HG03378 (cell line): ENCODE measurements around the gene FPR3.
"Not testable (repeated sequence)": the region's sequence is repeated elsewhere in the genome, so short reads cannot be mapped to it uniquely, and the experiment has no call there.

Experiments
- ATAC-seq: cut with Tn5 transposase; IDR thresholded peaks from one replicate; pipeline ENCODE4 v1.9.1; 2021; ENCODE audit warnings: mild to moderate bottlenecking, moderate library complexity; ENCODE audit not compliant: unreplicated experiment

FPR3 gene, protein sequence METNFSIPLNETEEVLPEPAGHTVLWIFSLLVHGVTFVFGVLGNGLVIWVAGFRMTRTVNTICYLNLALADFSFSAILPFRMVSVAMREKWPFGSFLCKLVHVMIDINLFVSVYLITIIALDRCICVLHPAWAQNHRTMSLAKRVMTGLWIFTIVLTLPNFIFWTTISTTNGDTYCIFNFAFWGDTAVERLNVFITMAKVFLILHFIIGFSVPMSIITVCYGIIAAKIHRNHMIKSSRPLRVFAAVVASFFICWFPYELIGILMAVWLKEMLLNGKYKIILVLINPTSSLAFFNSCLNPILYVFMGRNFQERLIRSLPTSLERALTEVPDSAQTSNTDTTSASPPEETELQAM

GRCh38 chr19:51794885-51795490, at the start of gene FPR3:
TSS of gene FPR3 (plus strand) at chr19:51795157. CDS start at chr19:51823749, 28,592 bp downstream.
- ATAC-seq: no peak

- no peak for ATAC-seq
Measured at GRCh38 chr19:51746731-51747130, 48.2 kb upstream of the FPR3 start.

DNA sequence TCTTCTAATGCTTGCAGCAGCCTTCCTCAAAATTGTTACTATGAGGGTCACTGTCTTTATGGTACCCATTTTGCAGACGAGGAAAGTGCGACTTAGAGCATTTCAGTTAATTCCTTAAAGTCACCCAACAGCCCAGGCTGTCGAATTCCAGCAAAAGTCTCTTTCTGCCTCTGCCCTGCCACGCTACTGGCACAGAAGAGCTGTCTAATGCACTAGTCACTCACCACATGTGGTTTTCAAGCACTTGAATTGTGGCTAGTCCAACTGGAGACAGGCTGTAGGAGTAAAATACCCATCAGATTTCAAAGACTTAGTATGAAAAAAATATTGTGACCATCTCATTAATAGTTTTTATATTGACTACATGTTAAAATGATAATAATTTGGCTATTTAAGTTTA, 45.0 kb upstream of the FPR3 start:
- ATAC-seq: no peak

DNA sequence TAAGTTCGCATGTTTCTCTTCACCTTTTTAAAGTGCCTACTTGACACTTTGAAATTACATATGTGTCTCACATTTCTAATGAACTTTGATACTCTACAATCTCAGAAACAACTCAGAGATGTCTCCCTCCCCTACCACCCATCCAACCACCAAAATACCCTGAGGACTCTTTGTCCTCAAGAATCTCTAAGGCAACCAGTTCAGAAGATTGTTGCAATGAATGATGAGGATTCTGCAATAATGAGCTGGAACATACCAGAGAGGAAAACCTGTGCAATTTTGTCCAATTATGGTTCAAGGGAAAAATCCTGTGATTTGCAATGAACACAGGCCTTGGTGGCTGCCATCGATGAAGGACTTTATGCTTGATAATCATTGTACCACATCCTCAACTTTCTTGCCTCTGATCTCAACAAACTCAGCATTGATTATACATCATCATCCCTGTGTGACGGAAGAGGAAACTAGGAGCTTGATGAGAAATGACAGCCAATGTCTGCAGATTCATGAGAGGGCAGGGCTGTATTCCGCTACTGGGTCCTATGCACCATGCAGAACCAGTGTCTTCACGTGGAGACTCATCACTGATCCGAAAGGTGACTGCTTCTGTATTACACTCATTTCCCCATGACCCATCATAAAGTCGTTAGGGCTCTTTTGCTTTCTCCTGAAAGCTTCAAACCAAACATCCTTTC, 44.4 kb upstream of the FPR3 start:
- ATAC-seq: no peak

DNA sequence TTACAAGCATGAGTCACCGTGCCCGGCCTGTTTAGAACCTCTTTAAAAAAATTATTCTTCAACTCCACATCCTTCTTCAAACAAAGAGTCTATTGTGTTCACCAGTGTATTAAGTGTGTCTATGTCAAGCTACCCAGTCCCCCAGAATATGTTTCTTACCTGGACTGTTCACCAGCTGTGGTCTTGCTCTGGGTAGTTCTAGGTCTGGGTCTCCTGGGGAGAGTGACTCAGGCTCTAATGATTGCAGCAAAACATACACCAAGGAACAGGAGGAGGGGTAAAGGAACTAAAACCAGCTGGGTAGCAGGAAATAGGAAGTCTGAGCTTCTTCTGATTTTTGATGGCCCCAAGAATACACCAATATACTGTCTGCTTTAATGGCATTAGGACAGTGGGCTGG, 43.3 kb upstream of the FPR3 start, which contains the start of gene FPR1:
Gene FPR1 (minus strand): TSS at position 224 of the 400 bp plus-strand sequence. CDS start 4,884 bp downstream, outside the sequence.
- ATAC-seq: no peak

DNA sequence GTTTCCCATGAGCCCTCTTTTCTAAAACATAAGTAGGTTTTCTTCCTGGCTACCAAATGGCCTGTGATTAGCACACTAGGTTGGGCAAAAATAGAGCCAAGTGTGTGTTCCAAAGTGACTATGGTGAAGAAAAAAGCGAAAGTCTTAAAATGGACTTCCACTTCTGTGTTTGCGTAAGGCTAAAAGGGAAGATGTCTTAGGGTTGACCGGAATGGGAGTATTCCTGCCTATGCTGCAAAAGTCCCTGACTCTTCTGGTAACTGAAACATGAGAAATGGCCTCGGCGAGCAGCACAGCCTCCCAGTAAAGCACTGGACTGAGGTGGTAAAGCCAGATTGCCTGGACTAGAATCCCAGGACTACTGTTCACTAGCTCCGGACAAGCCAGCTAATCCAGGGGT, 40.8 kb upstream of the FPR3 start:
- no peak for ATAC-seq

DNA sequence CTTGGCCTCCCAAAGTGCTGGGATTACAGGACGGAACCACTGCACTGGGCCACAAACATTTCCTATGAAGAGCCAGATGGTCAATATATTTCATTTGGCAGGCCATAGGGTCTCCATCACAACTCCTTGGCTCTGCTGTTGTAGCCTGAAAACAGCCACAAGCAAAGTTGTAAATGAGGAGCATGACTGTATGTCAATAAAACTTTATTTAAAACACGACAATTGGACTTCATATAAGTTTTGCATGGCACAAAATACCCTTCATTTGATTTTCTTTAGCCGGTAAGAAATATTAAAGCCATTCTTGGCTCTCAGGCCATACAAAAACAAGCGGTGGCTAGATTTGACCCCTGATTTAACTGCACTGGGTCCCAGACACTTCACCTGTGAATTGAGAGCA, 40.2 kb upstream of the FPR3 start:
- ATAC-seq: no peak

GRCh38 chr19:51755571-51755970, 39.4 kb upstream of the FPR3 start:
- no peak for ATAC-seq

DNA sequence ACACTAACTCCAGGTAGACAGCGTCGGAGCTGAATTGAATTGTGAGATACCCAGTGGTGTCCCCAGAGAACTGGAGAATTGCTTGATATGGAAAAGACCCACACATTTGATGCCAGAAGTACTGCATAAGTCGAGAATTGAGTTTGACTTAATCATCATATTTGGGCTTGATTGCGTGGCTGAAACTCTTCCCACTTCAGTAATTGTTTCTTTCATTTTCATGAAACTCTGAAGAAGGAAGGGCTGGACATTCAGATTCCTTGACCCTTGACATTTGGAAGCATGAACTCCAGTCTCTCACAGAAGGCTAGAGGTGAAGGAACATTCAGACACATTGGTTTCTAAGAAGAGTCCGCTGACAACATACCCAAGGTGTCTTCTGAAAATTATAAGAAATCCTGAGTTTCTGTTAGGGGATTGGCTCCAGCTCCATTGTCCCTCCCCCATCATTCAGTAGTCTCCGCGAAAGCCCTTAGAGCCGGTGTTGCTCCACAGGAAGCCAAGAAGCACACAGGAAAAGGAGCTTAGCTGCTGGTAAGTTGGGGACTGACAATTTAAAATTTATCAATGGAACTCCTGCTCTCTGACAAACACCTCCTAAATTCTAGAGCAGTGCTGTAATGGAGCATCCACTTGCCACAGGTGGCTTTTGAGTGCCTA, 34.1 kb upstream of the FPR3 start, which contains the start of gene FPR2:
Gene FPR2 (plus strand): TSS at position 484 of the 660 bp plus-strand sequence. CDS start 7,479 bp downstream, outside the sequence.
- no peak for ATAC-seq

- ATAC-seq: no peak
Measured at GRCh38 chr19:51761696-51762095, 33.3 kb upstream of the FPR3 start.

DNA sequence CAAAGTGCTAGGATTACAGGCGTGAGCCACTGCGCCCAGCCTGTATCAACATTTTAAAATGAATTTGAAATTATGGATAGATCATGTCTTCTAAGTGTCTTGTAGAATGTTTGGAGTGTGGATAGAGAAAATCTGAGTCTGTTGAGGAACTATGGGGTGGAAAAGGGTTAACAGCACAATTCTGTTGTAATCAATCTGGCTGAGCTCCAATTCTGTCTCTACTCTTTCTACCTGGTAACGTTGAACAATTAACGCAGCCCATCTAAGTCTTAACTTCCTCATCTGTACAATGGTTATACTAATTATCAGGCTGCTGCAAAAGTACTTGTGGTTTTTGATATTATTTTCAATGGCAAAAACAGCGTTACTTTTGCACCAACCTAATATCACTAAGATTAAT, 29.9 kb upstream of the FPR3 start:
- no peak for ATAC-seq

- no peak for ATAC-seq
Measured at GRCh38 chr19:51766461-51766860, 28.5 kb upstream of the FPR3 start.

GRCh38 chr19:51771376-51772130, 23.4 kb upstream of the FPR3 start:
- no peak for ATAC-seq

- ATAC-seq: no peak
Measured at GRCh38 chr19:51772977-51773376, 22.0 kb upstream of the FPR3 start.

- not testable (repeated sequence) for ATAC-seq
Measured at GRCh38 chr19:51776561-51776960, 18.4 kb upstream of the FPR3 start.

- no peak for ATAC-seq
Measured at GRCh38 chr19:51777570-51778462, 17.1 kb upstream of the FPR3 start.

GRCh38 chr19:51779181-51779580, 15.8 kb upstream of the FPR3 start:
- ATAC-seq: no peak

GRCh38 chr19:51779703-51780102, 15.3 kb upstream of the FPR3 start:
- ATAC-seq: no peak

DNA sequence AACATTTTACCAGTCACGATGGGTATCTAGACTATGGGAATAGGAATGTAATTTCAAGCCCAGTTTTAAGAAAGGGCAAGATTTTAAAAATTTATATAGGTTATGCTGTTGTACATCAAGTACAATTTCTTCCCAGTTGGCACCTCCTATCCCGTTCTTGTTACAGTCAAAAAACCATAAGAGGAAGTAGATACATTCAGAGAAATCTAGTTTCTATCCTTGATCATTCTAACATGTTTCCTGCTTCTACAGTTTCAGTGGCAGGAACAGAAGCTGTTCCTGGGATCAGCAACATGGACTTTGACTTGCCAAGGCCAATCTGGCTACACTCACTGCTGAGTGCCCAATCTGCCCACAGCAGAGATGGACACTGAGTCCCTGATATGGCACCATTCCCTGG, 14.7 kb upstream of the FPR3 start:
- no peak for ATAC-seq
